ENCODE results near the gene SIK2. TPM values are rescaled to one million over a fixed set of nuclear protein-coding genes. Genes with fewer than 3 reads are reported as not detected.
"Not testable (repeated sequence)": the region's sequence is repeated elsewhere in the genome, so short reads cannot be mapped to it uniquely, and the experiment has no call there.

Gene SIK2
- total RNA-seq, 1 donor from 2014 or later: 10.1 TPM

GRCh38 chr11:111655924-111656323 is 53.7 kb downstream of the SIK2 start:
- no peaks in the 10 kb centered on the region for H3K27me3 ChIP-seq (ENCODE audit: control insufficient read depth, insufficient read depth, low read length)
- no peaks in the 10 kb centered on the region for H3K36me3 ChIP-seq (ENCODE audit: control insufficient read depth, insufficient read depth, low read length)
- no peak for TF ChIP-seq CTCF (IDR thresholded peaks at IDR 0.05; ENCODE audit: insufficient read depth, low read length, poor library complexity, severe bottlenecking)
- H3K4me3 ChIP-seq (ENCODE audit: low read depth, low read length): no peak overlapping the region
- no peak for DNase-seq (ENCODE audit: low read depth)

GRCh38 chr11:111657905-111658304 is 55.7 kb downstream of the SIK2 start:
- H3K27me3 ChIP-seq (ENCODE audit: control insufficient read depth, insufficient read depth, low read length); H3K36me3 ChIP-seq (ENCODE audit: control insufficient read depth, insufficient read depth, low read length); DNase-seq (ENCODE audit: low read depth); H3K4me3 ChIP-seq (ENCODE audit: low read depth, low read length): not testable (repeated sequence)

DNA sequence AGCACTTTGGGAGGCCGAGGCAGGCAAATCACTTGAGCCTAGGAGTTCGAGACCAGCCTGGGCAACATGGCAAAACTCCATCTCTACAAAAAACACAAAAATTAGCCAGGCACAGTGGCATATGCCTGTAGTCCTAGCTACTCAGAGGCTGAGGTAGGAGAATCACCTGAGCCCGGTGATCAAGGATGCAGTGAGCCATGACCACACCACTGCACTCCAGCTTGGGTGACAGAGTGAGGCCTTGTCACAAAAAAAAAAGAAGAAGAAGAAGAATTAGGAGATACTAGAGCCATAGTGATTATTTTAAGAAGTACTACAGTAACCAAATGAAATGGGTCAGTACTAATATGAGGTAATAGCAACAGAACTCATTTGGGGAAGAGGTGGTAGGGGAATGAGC is 56.2 kb downstream of the SIK2 start:
- not testable (repeated sequence) for DNase-seq (ENCODE audit: low read depth)

GRCh38 chr11:111659201-111660115 is 57.2 kb downstream of the SIK2 start:
- H3K4me3 ChIP-seq (ENCODE audit: low read depth, low read length): no peak overlapping the region
- H3K36me3 ChIP-seq (ENCODE audit: control insufficient read depth, insufficient read depth, low read length): no peaks in the 10 kb centered on the region
- no peak for TF ChIP-seq CTCF (IDR thresholded peaks at IDR 0.05; ENCODE audit: insufficient read depth, low read length, poor library complexity, severe bottlenecking)
- no peak for DNase-seq (ENCODE audit: low read depth)
- H3K27me3 ChIP-seq (ENCODE audit: control insufficient read depth, insufficient read depth, low read length): no peaks in the 10 kb centered on the region

More for the DNA sequence above, 56.2 kb downstream of the SIK2 start:
- not testable (repeated sequence) for H3K4me3 ChIP-seq (ENCODE audit: low read depth, low read length); H3K27me3 ChIP-seq (ENCODE audit: control insufficient read depth, insufficient read depth, low read length); H3K36me3 ChIP-seq (ENCODE audit: control insufficient read depth, insufficient read depth, low read length)

DNA sequence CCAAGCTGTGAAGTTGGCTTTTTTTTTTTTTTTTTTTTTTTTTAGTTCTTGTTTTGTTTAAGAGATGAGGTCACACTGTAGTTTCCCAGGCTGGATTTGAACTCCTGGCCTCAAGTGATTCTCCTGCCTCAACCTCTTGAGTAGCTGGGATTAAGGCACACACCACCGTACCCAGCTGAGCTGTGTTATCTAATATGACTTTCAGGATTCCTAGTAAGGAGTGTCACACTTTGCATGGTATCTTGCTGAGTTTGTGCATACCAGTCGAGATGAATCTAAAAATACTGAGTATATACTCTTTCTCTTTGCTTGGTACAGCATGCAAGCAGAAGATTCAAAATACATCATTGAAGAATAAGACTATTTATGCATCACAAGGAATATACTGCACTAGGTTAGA is 58.6 kb downstream of the SIK2 start:
- no peak overlapping the region for H3K4me3 ChIP-seq (ENCODE audit: low read depth, low read length)
- DNase-seq (ENCODE audit: low read depth): no peak
- no peaks in the 10 kb centered on the region for H3K27me3 ChIP-seq (ENCODE audit: control insufficient read depth, insufficient read depth, low read length)
- no peaks in the 10 kb centered on the region for H3K36me3 ChIP-seq (ENCODE audit: control insufficient read depth, insufficient read depth, low read length)
- no peak for TF ChIP-seq CTCF (IDR thresholded peaks at IDR 0.05; ENCODE audit: insufficient read depth, low read length, poor library complexity, severe bottlenecking)

GRCh38 chr11:111663820-111664219 is 61.6 kb downstream of the SIK2 start:
- Histone ChIP-seq H3K36me3 (ENCODE audit: control insufficient read depth, insufficient read depth, low read length) (no peaks in the 10 kb centered on the region), H3K27me3 (ENCODE audit: control insufficient read depth, insufficient read depth, low read length) (no peaks in the 10 kb centered on the region), H3K4me3 (ENCODE audit: low read depth, low read length) (no peak overlapping the region)
- DNase-seq (ENCODE audit: low read depth): no peak
- no peak for TF ChIP-seq CTCF (IDR thresholded peaks at IDR 0.05; ENCODE audit: insufficient read depth, low read length, poor library complexity, severe bottlenecking)

- DNase-seq (ENCODE audit: low read depth): no peak
- no peak for TF ChIP-seq CTCF (IDR thresholded peaks at IDR 0.05; ENCODE audit: insufficient read depth, low read length, poor library complexity, severe bottlenecking)
- Histone ChIP-seq H3K36me3 (ENCODE audit: control insufficient read depth, insufficient read depth, low read length) (no peaks in the 10 kb centered on the region), H3K4me3 (ENCODE audit: low read depth, low read length) (no peak overlapping the region), H3K27me3 (ENCODE audit: control insufficient read depth, insufficient read depth, low read length) (no peaks in the 10 kb centered on the region)
Measured at GRCh38 chr11:111665777-111666176, 63.5 kb downstream of the SIK2 start.
